HT-29 (cell line): ENCODE measurements around the gene EIF2A. TPM values are rescaled to one million over a fixed set of nuclear protein-coding genes. Genes with fewer than 3 reads are reported as not detected.
A peak's percentile ranks its signal among the peaks of the same experiment; 100 is the strongest.
"Not testable (repeated sequence)": the region's sequence is repeated elsewhere in the genome, so short reads cannot be mapped to it uniquely, and the experiment has no call there.

Experiments used
- DNase-seq: peaks from one replicate; pipeline ENCODE4 v3.0.0-alpha.2; 2015; ENCODE audit warnings: low spot score
- total RNA-seq: library from RNA; depleted of rRNA; stranded (reverse); fragments of >200 nt; shearing (Covaris generic); gene quantifications from 2 replicates; pipeline ENCODE4 v1.2.3, GENCODE V29; 2014; rRNA removed

The EIF2A gene
- total RNA-seq, result 94.5 and 104 TPM in 2 replicates

GRCh38 chr3:150546226-150547044 lies at the start of gene EIF2A, which contains the start of gene SERP1:
EIF2A (plus strand) TSS chr3:150546787; CDS start chr3:150546803, 16 bp downstream.
SERP1 (minus strand) TSS chr3:150546496; CDS start chr3:150546135, 361 bp downstream.
- DNase-seq, result peak; percentile 100

- DNase-seq, result peak; percentile 58
Observed at GRCh38 chr3:150497956-150498355, 48.6 kb upstream of the EIF2A start.

GRCh38 chr3:150500960-150501359 lies 45.6 kb upstream of the EIF2A start:
- not testable (repeated sequence) for DNase-seq

- DNase-seq, result no peak
Observed at GRCh38 chr3:150503402-150504099, 43.0 kb upstream of the EIF2A start.

GRCh38 chr3:150504483-150504882 lies 42.1 kb upstream of the EIF2A start:
- DNase-seq, result no peak

GRCh38 chr3:150508401-150508800 lies 38.2 kb upstream of the EIF2A start:
- DNase-seq, result no peak

- DNase-seq, result no peak
Observed at GRCh38 chr3:150509780-150510179, 36.8 kb upstream of the EIF2A start.

GRCh38 chr3:150511122-150511821 lies 35.3 kb upstream of the EIF2A start:
- DNase-seq, result no peak

- no peak for DNase-seq
Observed at GRCh38 chr3:150515210-150515609, 31.4 kb upstream of the EIF2A start.

- DNase-seq, result no peak
Observed at GRCh38 chr3:150519026-150519425, 27.6 kb upstream of the EIF2A start.

- no peak for DNase-seq
Observed at GRCh38 chr3:150520408-150520807, 26.2 kb upstream of the EIF2A start.

GRCh38 chr3:150521463-150521862 lies 25.1 kb upstream of the EIF2A start:
- no peak for DNase-seq

- DNase-seq, result no peak
Observed at GRCh38 chr3:150523538-150523937, 23.0 kb upstream of the EIF2A start.

- DNase-seq, result no peak
Observed at GRCh38 chr3:150527464-150528255, 18.9 kb upstream of the EIF2A start.

- DNase-seq, result peak; percentile 67
Observed at GRCh38 chr3:150528354-150528797, 18.2 kb upstream of the EIF2A start.

GRCh38 chr3:150531775-150532174 lies 14.8 kb upstream of the EIF2A start:
- DNase-seq, result no peak

GRCh38 chr3:150535204-150535603 lies 11.4 kb upstream of the EIF2A start:
- DNase-seq, result no peak

- no peak for DNase-seq
Observed at GRCh38 chr3:150538324-150539208, 8.0 kb upstream of the EIF2A start.

- no peak for DNase-seq
Observed at GRCh38 chr3:150540297-150540696, 6.3 kb upstream of the EIF2A start.

- DNase-seq, result no peak
Observed at GRCh38 chr3:150540991-150541390, 5.6 kb upstream of the EIF2A start.
